ACC112 (cell line): Measurements from ENCODE around the gene PDP2.
A peak's percentile ranks its signal among the peaks of the same experiment; 100 is the strongest.

Experiments
- H2AFZ ChIP-seq: fragments of 200-600 bp; sonication (generic); one replicate; pipeline ENCODE4 v1.6.0; 2017; ENCODE audit warnings: antibody characterized with exemption, low read length; ENCODE audit not compliant: unreplicated experiment
- H3K27ac ChIP-seq: fragments of 200-600 bp; sonication (generic); 2 replicates; pipeline ENCODE4 v1.5.1; 2014; ENCODE audit warnings: low read depth, mild to moderate bottlenecking, antibody characterized with exemption, low read length, moderate library complexity
- H3K27me3 ChIP-seq: fragments of 200-600 bp; sonication (generic); 2 replicates; pipeline ENCODE4 v1.6.1; 2014; ENCODE audit warnings: mild to moderate bottlenecking, antibody characterized with exemption, low read length, moderate library complexity, mixed read lengths; ENCODE audit not compliant: insufficient read depth
- H3K36me3 ChIP-seq: fragments of 200-600 bp; sonication (generic); 2 replicates; pipeline ENCODE4 v1.6.1; 2016; ENCODE audit warnings: mild to moderate bottlenecking, antibody characterized with exemption, low read length, moderate library complexity, mixed read lengths; ENCODE audit not compliant: insufficient read depth
- H3K4me1 ChIP-seq: fragments of 200-600 bp; sonication (generic); one replicate; pipeline ENCODE4 v1.6.1; 2016; ENCODE audit warnings: low read length, mixed read lengths; ENCODE audit not compliant: insufficient read depth, unreplicated experiment, control insufficient read depth
- H3K4me3 ChIP-seq: fragments of 200-600 bp; sonication (generic); 2 replicates; pipeline ENCODE4 v1.5.1; 2014; ENCODE audit warnings: mild to moderate bottlenecking, low read depth, low read length
- H3K79me2 ChIP-seq: fragments of 200-600 bp; sonication (generic); one replicate; pipeline ENCODE4 v1.6.0; 2016; ENCODE audit warnings: low read length; ENCODE audit not compliant: control insufficient read depth, unreplicated experiment, insufficient read depth

Gene PDP2

GRCh38 chr16:66880288-66881013 lies at the start of gene PDP2:
Gene PDP2, plus strand, starts transcription at chr16:66880515. Its CDS starts 3,770 bp downstream, at chr16:66884285.
- Histone ChIP-seq H3K27me3 (no peaks in the 10 kb centered on the region), H3K79me2 (peaks cover 12% of the 10 kb centered on the region), H3K27ac (no peak within 1 kb of the TSS), H3K4me3 (peak within 1 kb of the TSS; percentile 96), H3K4me1 (peaks cover 7% of the 10 kb centered on the region), H3K36me3 (no peaks in the 10 kb centered on the region), H2AFZ (peak within 1 kb of the TSS; percentile 84)

DNA sequence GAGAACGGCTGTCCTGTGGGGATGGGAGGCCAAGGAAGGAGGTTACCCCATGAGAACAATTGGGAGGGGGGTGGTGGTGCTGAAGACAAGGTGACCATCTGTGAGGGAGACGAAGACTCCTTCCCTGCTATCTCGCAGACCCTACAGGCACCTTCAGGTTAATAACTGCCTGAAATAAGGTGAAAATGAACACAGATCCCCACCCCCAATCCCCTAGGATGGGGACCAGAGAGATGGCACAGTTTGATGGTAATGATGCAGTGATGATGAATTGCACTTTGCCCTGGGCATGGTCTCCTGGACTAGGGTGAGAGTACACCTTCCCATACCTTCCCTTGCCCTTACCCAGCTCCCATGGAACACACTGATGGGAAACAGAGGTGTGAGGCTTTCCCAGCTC lies 48.1 kb upstream of the PDP2 start:
- H3K27me3 ChIP-seq = no peaks in the 10 kb centered on the region
- H3K4me3 ChIP-seq = no peak overlapping the region
- 0 out of 2 replicates have a peak, but pooled peaks cover 6% of the 10 kb centered on the region for H3K36me3 ChIP-seq
- H3K27ac ChIP-seq = no peak overlapping the region
- peaks cover 28% of the 10 kb centered on the region for H3K79me2 ChIP-seq
- H2AFZ ChIP-seq = no peak overlapping the region
- peaks cover 19% of the 10 kb centered on the region for H3K4me1 ChIP-seq

DNA sequence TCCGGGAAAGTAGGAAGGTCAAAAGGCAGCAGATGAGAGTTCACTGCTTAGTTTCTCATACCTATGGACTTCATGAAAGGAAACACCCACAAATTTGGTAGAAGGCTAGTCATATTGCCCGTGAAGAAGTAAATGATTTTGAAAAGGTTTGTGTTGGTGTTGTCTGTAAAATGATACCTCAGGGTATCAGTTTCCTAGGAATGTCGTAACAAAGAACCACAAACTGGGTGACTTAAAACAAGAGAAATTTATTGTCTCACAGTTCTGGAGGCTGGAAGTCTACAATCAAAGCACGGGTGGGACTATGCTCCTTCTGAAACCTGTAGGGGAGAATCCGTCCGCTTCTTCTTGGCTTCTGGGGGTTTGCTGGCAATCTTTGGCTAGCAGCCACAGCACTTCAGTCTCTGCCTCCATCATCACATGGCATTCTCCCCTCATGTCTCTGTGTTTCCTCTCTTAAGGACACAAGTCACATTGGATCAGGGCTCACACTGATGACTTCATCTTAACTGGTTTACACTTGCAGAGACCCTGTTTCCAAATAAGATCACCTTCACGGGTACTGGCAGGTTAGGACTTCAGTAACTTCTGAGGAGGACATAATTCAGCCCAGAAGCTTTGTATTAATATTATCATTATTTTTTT lies 47.5 kb upstream of the PDP2 start:
- Histone ChIP-seq H3K27me3 (no peaks in the 10 kb centered on the region), H3K4me3 (no peak overlapping the region), H2AFZ (no peak overlapping the region), H3K79me2 (peaks cover 25% of the 10 kb centered on the region), H3K27ac (no peak overlapping the region), H3K36me3 (0 out of 2 replicates have a peak, but pooled peaks cover 2% of the 10 kb centered on the region), H3K4me1 (peaks cover 19% of the 10 kb centered on the region)

DNA sequence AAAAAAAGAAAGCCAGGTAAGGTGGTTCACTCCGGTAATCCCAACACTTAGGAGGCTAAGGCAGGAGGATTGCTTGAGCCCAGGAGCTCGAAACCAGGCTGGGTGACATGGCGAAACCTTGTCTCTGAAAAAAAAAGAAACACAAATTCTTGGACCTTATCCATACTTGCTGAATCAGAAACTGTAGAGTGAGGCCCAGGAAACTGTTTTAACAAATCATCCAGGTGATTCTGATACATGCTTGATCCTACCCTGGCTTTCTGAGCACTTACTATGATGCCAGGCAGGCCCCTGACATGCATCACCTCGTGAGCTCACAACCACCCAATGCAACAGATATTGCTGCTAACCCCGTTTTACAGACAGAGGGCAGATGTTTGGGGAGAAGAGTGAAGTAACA lies 45.6 kb upstream of the PDP2 start:
- Histone ChIP-seq H2AFZ (no peak overlapping the region), H3K4me3 (no peak overlapping the region), H3K27me3 (peaks cover 3% of the 10 kb centered on the region; the same call in 1 of the 2 replicates), H3K4me1 (peaks cover 10% of the 10 kb centered on the region), H3K36me3 (no peaks in the 10 kb centered on the region), H3K79me2 (peaks cover 6% of the 10 kb centered on the region), H3K27ac (no peak overlapping the region)

- no peaks in the 10 kb centered on the region for H3K36me3 ChIP-seq
- H3K79me2 ChIP-seq = no peaks in the 10 kb centered on the region
- H3K4me3 ChIP-seq = no peak overlapping the region
- H3K27me3 ChIP-seq = peaks cover 34% of the 10 kb centered on the region
- peaks cover 6% of the 10 kb centered on the region for H3K4me1 ChIP-seq
- H3K27ac ChIP-seq = no peak overlapping the region
- H2AFZ ChIP-seq = no peak overlapping the region
Measured at GRCh38 chr16:66840883-66841282, 39.4 kb upstream of the PDP2 start.

GRCh38 chr16:66841366-66841765 lies 38.9 kb upstream of the PDP2 start:
- H3K27me3 ChIP-seq = peaks cover 39% of the 10 kb centered on the region

DNA sequence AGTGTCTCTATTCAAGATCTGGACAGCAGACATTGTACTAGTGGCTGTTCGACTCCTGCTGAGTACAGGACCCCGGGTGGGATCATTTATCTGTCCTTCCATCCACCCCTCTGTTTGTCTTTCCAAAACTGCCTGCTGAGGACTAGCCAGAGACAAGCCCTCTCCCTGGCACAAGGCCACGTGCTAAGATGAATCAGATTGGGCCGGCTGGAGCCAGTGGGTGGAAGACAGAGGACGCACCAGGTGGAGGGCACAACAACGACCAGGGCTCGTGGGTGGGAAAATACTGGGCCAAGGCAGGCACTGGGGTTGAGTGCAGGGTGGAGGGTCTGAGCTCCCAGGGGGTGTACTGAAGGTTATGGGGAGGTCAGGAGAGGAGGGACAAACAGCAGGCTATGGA lies 37.5 kb upstream of the PDP2 start:
- Histone ChIP-seq H3K36me3 (no peaks in the 10 kb centered on the region), H3K4me1 (peaks cover 6% of the 10 kb centered on the region), H3K27me3 (peaks cover 40% of the 10 kb centered on the region), H3K79me2 (no peaks in the 10 kb centered on the region), H3K27ac (no peak overlapping the region), H3K4me3 (no peak overlapping the region), H2AFZ (no peak overlapping the region)

More at GRCh38 chr16:66841366-66841765, 38.9 kb upstream of the PDP2 start:
- H2AFZ ChIP-seq = no peak overlapping the region
- H3K36me3 ChIP-seq = no peaks in the 10 kb centered on the region
- no peak overlapping the region for H3K27ac ChIP-seq
- no peak overlapping the region for H3K4me3 ChIP-seq
- peaks cover 6% of the 10 kb centered on the region for H3K4me1 ChIP-seq
- no peaks in the 10 kb centered on the region for H3K79me2 ChIP-seq

GRCh38 chr16:66843191-66843590 lies 37.1 kb upstream of the PDP2 start:
- Histone ChIP-seq H2AFZ (no peak overlapping the region), H3K27me3 (peaks cover 40% of the 10 kb centered on the region)

DNA sequence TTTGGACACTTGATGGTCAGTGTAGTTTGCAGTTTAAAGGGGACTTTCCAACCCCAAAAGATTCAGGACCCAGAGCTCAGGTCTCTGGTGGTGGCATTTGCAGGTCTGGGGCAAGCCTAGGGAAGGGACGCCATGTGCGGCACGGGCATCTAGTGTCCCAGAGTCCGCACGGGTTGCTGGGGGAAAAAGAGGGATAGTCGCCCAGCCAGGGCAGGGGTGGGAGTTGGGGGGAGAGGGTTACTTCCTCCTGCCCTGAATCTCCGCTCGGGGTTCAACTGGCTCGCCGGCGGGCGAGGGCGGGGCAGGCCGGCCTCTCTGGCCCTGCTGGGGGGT lies 36.3 kb upstream of the PDP2 start:
- H2AFZ ChIP-seq = no peak overlapping the region
- no peaks in the 10 kb centered on the region for H3K36me3 ChIP-seq
- H3K27me3 ChIP-seq = peaks cover 37% of the 10 kb centered on the region
- no peak overlapping the region for H3K27ac ChIP-seq
- H3K4me3 ChIP-seq = no peak overlapping the region
- peaks cover 6% of the 10 kb centered on the region for H3K4me1 ChIP-seq
- no peaks in the 10 kb centered on the region for H3K79me2 ChIP-seq

More at GRCh38 chr16:66843191-66843590, 37.1 kb upstream of the PDP2 start:
- no peaks in the 10 kb centered on the region for H3K79me2 ChIP-seq
- H3K4me1 ChIP-seq = peaks cover 6% of the 10 kb centered on the region
- H3K36me3 ChIP-seq = no peaks in the 10 kb centered on the region
- no peak overlapping the region for H3K4me3 ChIP-seq
- no peak overlapping the region for H3K27ac ChIP-seq

DNA sequence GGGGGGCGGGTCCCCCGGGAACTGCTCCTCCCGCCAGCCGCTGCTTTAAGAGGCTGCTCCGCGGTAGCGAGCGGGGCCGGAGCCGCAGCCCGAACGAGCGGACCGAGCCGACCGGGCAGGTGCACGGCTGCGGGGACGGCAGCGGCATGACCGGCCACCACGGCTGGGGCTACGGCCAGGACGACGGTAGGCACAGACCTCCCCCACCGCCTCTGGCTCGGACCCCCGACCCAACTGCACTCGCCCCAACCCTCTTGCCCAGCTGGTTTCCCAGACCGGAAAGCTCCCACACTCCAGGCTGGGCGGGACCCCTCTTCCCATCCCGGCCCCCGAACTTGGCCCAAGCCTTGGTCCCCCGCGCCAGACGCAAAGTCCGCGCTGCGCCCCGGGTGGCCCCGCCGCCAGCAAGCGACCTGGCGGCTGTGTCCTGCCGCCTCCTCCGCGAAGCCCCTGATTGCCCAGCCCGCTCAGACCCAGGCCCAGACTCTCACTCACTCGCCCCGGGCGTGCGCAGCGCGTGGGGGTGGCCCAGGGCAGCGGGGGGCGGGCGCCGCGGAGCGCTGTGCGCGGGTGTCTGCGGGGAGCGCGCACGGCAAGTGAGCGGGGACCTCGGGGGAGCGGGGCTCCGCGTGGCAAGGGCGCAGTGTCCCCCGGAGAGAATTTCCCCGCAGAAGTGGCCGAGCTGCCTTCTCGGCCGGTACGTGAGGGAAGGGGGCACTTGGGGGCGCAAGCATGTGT lies 35.8 kb upstream of the PDP2 start, which contains the start of gene CA7:
TSS of gene CA7 (plus strand) at position 73 of the 738 bp plus-strand sequence. CDS start at position 147, 74 bp downstream.
- Histone ChIP-seq H3K27me3 (peaks cover 37% of the 10 kb centered on the region), H3K4me3 (peak within 1 kb of the TSS; percentile 70), H2AFZ (no peak within 1 kb of the TSS), H3K27ac (no peak within 1 kb of the TSS), H3K79me2 (no peaks in the 10 kb centered on the region), H3K4me1 (peaks cover 6% of the 10 kb centered on the region), H3K36me3 (no peaks in the 10 kb centered on the region)
